Vagina (tissue), 2 donors: ENCODE results near the gene SCAF11.

Experiments
- POLR2AphosphoS5 ChIP-seq, 2 donors: sonication (generic); formaldehyde crosslinking; IDR thresholded peaks; one replicate each; pipeline ENCODE4 v1.9.0; 2017; ENCODE audit warnings: antibody characterized with exemption in 2 of 2, mild to moderate bottlenecking in 2 of 2, low read depth in 1 of 2; ENCODE audit not compliant: insufficient read depth in 1 of 2
- TF ChIP-seq, protein P1 (sequence below), 3 experiments: fragments of 450-650 bp in 2 of 3; fragments of 200-600 bp in 1 of 3; sonication (generic) in 1 of 3; IDR thresholded peaks; one replicate each; pipeline ENCODE4 v1.5.1; 2017 to 2019; ENCODE audit warnings: antibody characterized with exemption in 3 of 3, mild to moderate bottlenecking in 2 of 3, moderate library complexity in 2 of 3

DNA sequence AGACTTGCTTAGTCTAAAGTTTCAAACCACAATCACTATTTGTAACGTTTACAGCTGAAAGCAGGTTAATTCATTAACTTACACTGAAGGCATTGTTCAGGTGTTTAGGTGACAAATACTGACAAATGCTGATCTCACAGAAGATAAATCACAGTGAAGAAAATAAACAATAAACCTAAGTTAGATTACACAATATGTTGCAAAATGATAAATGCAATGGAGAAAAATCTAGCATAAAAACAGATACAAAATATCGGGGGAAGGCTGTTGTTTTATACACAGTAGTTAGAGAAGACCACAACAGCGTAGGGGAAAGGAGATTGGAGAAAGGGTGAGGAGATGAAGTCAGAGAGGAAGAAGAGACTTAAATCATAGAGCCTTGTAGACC is 3.0 kb downstream of the SCAF11 start:
- TF ChIP-seq, protein P1, sequence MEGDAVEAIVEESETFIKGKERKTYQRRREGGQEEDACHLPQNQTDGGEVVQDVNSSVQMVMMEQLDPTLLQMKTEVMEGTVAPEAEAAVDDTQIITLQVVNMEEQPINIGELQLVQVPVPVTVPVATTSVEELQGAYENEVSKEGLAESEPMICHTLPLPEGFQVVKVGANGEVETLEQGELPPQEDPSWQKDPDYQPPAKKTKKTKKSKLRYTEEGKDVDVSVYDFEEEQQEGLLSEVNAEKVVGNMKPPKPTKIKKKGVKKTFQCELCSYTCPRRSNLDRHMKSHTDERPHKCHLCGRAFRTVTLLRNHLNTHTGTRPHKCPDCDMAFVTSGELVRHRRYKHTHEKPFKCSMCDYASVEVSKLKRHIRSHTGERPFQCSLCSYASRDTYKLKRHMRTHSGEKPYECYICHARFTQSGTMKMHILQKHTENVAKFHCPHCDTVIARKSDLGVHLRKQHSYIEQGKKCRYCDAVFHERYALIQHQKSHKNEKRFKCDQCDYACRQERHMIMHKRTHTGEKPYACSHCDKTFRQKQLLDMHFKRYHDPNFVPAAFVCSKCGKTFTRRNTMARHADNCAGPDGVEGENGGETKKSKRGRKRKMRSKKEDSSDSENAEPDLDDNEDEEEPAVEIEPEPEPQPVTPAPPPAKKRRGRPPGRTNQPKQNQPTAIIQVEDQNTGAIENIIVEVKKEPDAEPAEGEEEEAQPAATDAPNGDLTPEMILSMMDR (IDR thresholded peaks at IDR 0.05) = no peak
- no peak for TF ChIP-seq POLR2AphosphoS5 (IDR thresholded peaks at IDR 0.05; ENCODE audit: insufficient read depth in 1 of 2, low read depth in 1 of 2)
